GM12874 (cell line): ENCODE data around the gene FXYD6.

ENCODE experiments used
- CTCF ChIP-seq: IDR thresholded peaks from 2 replicates; pipeline ENCODE4 v1.5.1; 2011; ENCODE audit warnings: low read depth, mild to moderate bottlenecking, control low read depth, low read length, moderate library complexity; ENCODE audit not compliant: insufficient read depth

Gene FXYD6

DNA sequence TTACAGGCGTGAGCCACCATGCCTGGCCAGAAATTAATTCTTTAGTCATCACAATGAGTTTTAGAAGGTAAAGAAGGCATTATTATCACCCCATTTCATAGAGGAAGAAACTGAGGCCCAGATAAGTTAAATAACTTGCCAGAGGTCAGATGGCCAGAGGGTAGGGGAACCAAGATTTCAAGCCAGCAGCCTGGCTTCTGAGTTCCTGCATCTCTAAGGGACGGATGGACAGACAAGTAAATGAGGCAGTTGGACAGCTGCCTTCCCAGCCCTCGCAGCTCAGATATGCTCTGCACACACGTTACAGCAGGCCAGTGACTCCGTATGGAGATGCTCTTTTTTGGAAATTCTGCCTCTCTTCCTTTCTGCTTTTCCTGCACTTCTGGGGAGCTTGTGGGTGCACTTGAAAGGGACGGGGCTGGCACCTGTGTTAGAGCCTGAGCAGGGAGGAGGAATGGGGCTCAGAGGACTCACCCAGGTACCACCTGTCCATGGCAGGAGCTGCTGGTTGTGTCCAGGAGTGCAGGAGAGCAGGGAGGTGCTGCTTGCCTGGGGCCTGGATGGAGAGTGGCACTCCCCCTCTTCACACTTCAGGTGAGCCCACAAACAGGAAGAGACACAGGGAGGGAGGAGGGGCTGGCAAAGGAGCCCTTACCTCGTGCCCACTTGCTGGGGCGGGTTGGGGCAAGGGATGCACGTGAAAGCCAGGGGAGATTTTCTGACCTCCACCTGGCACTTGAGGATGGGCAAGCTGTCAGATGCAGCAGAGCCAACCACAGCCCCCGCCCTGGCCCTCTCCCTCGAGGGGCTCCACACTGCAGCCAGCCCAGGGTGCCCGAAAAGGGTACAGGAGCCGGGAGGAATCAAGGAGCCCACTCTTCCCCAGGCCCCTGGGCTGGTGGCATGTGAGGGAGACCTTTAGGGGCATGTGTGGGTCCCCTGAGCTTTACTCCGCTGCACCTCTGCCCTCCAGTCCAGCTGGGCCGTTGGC lies 48.6 kb downstream of the FXYD6 start:
- no peak for TF ChIP-seq CTCF

DNA sequence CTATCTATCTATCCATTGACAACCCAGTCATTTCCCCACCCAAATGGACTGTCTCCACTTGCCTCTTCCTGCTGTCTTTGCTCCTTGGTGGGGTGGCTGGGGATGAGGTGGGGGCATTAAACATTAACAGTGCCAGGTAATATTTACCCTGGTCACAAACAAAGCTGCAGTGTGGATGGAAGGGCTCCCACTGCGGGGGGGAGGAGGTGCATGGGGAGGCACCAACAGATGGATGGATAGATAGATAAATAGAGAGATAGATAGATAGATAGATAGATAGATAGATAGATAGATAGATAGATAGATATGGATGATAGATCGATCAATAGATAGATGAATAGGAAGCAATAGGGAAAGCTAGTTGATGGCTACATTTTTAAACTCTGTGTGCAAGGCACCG lies 49.6 kb downstream of the FXYD6 start:
- no peak for TF ChIP-seq CTCF

- no peak for TF ChIP-seq CTCF
These were observed 50.3 kb downstream of the FXYD6 start for GRCh38 chr11:117826190-117826570.

DNA sequence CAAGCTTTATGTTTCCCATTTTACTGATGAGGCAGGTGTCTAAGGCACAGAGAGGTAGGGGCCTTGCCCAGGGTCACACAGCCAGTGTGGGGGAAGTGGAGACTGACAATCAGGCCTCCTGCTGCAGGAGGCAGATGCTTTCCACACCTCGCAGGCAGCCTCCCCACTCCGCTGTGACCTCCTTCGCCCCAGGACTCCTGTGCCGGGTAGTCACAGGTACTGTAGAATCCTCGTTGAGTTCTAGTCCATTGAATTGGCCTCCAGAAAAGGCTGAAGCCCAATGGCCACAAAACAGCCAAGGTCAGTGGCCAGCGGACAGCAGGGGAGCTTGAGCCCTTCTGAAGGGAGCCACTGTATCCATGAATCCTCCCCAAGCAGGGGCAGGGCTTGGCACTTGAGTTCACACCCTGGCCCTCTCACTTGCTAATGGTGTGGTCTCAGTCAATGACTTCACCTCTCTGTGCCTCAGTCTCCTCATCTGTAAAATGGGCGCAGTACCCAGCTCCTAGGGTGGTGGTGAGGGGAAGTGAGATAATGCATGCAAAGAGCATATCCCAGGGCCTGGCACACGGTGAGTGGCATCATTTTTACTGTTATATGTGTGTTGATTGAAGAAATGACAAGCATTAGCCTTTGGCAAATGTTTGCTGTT lies 50.8 kb downstream of the FXYD6 start:
- no peak for TF ChIP-seq CTCF

DNA sequence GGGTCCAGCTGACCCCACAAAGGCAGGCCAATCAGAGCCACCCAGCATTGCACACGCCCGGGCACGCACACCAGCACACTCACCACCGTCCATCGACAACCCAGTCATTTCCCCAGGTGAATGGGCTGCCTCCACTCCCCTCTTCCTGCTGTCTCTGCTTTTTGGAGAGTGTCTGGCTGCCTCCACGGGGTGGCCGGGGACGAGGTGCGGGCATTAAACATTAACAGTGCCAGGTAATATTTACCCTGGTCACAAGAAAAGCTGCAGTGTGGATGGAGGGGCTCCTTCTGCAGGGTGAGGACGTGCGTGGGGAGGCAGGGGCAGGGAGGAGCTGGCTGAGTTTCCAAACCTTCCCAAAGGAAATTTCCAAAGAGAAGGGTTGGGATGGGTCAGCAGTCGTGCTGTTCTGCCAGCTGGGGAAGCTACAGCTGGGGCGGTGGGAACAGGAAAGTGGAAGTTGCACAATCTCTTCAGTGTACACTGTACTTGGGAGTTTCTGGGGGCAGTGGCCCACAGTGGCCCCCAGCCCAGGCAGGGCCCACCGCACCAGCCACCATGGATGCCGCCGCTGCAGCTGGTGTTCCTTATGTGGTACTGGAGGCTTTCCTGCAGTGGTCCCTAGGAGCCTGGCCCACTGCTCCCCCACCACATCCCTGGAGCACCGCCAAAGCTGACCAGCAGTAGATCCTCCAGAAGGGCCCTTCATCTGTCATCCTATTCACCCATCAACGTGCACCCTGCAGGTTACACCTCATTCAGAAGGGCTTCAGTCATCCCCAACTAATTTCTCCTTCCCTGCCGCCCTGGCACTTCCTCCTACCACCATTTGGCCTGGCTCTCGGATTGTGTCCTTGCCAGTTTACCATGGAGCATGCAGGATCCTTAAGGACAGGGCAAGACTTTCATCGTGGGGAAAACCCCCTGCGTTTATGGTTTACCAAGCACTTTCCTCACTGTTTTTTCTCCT lies 51.6 kb downstream of the FXYD6 start, which contains the start of gene FXYD2:
Gene FXYD2, minus strand, starts transcription at position 174 of the 967 bp plus-strand sequence. Its CDS starts 66 bp downstream, at position 108.
- no peak for TF ChIP-seq CTCF

DNA sequence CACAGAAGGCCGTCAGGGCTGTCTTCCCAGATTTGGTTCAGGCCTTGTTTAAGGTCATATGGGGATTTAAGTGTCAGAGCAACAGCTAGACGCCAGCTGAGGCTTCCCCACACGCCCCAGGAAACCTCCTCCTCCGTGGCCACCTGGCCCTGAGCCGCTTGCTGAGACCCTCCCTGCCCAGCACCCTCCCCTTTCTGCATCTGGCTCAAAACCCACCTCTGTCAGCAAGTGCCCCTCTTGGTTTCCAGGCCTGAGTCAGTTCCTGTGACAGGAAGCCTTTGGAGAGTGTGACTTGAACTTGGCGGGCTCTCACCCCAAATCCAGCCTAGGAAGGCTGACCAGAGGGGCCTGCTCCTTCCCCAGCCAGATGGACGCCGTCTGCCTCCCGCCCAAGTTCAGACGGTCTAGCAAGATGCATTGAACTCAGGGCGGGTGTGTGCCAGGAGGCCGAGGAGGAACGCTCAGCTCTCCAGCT lies 52.5 kb downstream of the FXYD6 start:
- TF ChIP-seq CTCF, result no peak
